ENCODE data around the gene GRM1. TPM values are rescaled to one million over a fixed set of nuclear protein-coding genes. Genes with fewer than 3 reads are reported as not detected.

GRM1 gene
- total RNA-seq, 1 experiment from 2014 or later, result not detected

DNA sequence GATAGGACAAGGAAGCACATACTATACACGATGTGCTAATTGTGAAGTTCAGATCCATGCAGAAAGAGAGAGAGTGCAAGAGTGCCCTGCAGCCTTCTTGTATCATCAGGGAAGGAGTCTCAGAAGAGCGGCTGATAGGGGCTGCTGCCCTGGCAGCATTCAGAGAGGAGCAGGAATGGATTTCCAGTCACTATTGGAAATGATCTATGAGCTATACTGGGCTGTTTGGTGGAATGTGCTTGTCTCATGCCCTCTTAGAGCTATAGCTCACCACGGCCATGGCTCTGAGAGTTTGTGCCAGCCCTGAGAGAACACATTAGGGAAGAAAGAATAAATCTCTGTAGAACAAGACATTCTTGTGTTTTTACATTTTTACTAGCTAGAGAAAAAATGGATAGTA lies 302.2 kb downstream of the GRM1 start:
- Histone ChIP-seq H3K27ac (no peak overlapping the region), H3K4me1 (no peaks in the 10 kb centered on the region), H3K4me3 (no peak overlapping the region), H3K9me3 (replicated peaks) (no peaks in the 10 kb centered on the region), H3K27me3 (no peaks in the 10 kb centered on the region), H3K36me3 (no peaks in the 10 kb centered on the region)
- no peak for DNase-seq

GRCh38 chr6:146335336-146335735 lies 306.5 kb downstream of the GRM1 start:
- DNase-seq, result no peak
- Histone ChIP-seq H3K4me3 (no peak overlapping the region), H3K9me3 (replicated peaks) (no peaks in the 10 kb centered on the region), H3K4me1 (no peaks in the 10 kb centered on the region), H3K27me3 (no peaks in the 10 kb centered on the region), H3K27ac (no peak overlapping the region), H3K36me3 (no peaks in the 10 kb centered on the region)

- H3K27me3 ChIP-seq, result no peaks in the 10 kb centered on the region
- no peaks in the 10 kb centered on the region for H3K36me3 ChIP-seq
- H3K4me1 ChIP-seq, result no peaks in the 10 kb centered on the region
- no peak for DNase-seq
- no peaks in the 10 kb centered on the region for H3K9me3 ChIP-seq (replicated peaks)
- no peak overlapping the region for H3K4me3 ChIP-seq
- H3K27ac ChIP-seq, result no peak overlapping the region
These were observed 307.3 kb downstream of the GRM1 start for GRCh38 chr6:146336191-146336590.

- Histone ChIP-seq H3K4me1 (no peaks in the 10 kb centered on the region), H3K27ac (no peak overlapping the region), H3K4me3 (no peak overlapping the region), H3K36me3 (no peaks in the 10 kb centered on the region), H3K27me3 (no peaks in the 10 kb centered on the region), H3K9me3 (replicated peaks) (no peaks in the 10 kb centered on the region)
- no peak for DNase-seq
These were observed 308.5 kb downstream of the GRM1 start for GRCh38 chr6:146337376-146337775.

DNA sequence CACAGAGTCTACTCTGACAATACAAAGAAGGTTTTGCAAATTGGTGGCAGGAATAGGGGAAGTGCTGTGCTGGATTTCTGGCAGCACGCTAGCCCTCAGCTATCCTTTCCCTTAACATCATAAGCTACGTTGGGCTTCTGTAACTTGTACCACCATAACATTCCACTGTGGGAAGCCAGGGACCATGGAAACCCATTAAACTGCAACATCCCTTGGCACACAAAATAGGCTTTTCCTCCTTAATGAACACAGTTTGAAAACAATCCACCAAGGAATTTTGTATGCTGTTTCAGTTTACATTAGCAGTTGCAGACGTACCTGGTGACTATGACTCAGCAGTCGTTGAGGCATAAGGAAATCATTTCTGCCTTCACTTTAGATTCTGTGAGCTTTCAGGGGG lies 310.9 kb downstream of the GRM1 start:
- no peak for DNase-seq
- no peaks in the 10 kb centered on the region for H3K9me3 ChIP-seq (replicated peaks)
- H3K4me3 ChIP-seq, result no peak overlapping the region
- H3K27ac ChIP-seq, result no peak overlapping the region
- H3K27me3 ChIP-seq, result no peaks in the 10 kb centered on the region
- H3K4me1 ChIP-seq, result no peaks in the 10 kb centered on the region
- no peaks in the 10 kb centered on the region for H3K36me3 ChIP-seq

DNA sequence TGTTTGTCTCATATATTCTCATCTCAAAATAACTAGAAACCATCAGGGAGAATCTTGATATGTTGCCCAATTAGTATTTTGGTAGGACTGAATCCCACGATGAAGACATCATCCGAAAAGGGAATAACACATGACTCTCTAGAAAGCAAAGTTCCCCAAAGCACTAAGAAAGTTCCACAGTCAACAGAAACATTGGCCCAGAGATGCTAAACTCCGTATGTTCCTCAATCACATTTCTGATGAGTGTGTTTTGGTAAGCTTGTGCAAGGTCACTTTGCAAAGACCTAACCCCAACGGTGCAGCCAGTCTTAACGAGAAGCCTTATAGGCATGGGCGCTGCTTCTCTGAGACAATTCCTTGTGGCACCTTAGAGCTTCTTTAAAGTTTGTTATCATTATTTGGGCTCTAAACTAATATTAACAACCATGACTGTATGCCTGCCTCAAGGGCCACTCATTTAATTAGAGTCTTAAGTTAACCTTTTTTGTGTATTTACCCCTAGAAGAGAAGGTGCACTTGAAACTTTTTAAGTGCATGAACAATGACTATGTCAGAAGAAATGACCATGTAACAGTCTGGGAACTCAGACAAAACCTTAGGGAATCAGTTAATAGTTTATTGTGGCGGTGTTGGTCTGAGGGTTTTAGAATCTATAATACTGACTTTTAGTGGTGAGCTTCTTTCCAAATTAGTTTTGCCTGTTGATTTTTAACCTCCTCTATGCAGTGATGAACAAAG lies 312.8 kb downstream of the GRM1 start:
- no peak overlapping the region for H3K27ac ChIP-seq
- no peaks in the 10 kb centered on the region for H3K27me3 ChIP-seq
- no peaks in the 10 kb centered on the region for H3K9me3 ChIP-seq (replicated peaks)
- H3K36me3 ChIP-seq, result no peaks in the 10 kb centered on the region
- DNase-seq, result no peak
- no peaks in the 10 kb centered on the region for H3K4me1 ChIP-seq
- no peak overlapping the region for H3K4me3 ChIP-seq

- Histone ChIP-seq H3K36me3 (no peaks in the 10 kb centered on the region), H3K4me1 (no peaks in the 10 kb centered on the region), H3K9me3 (replicated peaks) (no peaks in the 10 kb centered on the region), H3K27ac (no peak overlapping the region), H3K4me3 (no peak overlapping the region), H3K27me3 (no peaks in the 10 kb centered on the region)
- DNase-seq, result no peak
These were observed 316.7 kb downstream of the GRM1 start for GRCh38 chr6:146345598-146345997.

- H3K27ac ChIP-seq, result no peak overlapping the region
- no peaks in the 10 kb centered on the region for H3K4me1 ChIP-seq
- no peaks in the 10 kb centered on the region for H3K9me3 ChIP-seq (replicated peaks)
- DNase-seq, result no peak
- H3K27me3 ChIP-seq, result no peaks in the 10 kb centered on the region
- H3K36me3 ChIP-seq, result no peaks in the 10 kb centered on the region
- H3K4me3 ChIP-seq, result no peak overlapping the region
These were observed 318.2 kb downstream of the GRM1 start for GRCh38 chr6:146347090-146347489.

GRCh38 chr6:146347690-146348089 lies 318.8 kb downstream of the GRM1 start:
- Histone ChIP-seq H3K27ac (no peak overlapping the region), H3K9me3 (replicated peaks) (no peaks in the 10 kb centered on the region), H3K4me1 (no peaks in the 10 kb centered on the region), H3K27me3 (no peaks in the 10 kb centered on the region), H3K36me3 (no peaks in the 10 kb centered on the region), H3K4me3 (no peak overlapping the region)
- no peak for DNase-seq

DNA sequence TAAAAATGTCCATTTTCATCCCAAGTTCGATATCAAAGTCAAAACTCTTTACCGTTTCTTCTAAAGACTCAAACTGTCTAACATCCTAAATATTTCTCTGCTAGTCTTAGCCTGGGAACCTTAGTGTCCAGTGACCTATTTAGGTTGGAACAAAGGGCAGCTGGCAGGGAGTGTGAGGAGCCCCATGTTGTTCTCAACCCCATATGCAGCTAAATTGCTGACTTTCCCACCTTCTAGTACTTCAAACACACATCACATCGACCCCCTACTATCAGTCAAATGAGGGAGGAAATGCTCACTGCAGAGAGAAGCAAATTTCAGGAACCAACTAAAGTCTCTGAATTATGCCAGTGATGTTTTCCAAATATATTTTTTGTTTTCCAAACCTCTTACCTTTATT lies 322.2 kb downstream of the GRM1 start:
- Histone ChIP-seq H3K27ac (no peak overlapping the region), H3K9me3 (replicated peaks) (no peaks in the 10 kb centered on the region), H3K27me3 (no peaks in the 10 kb centered on the region), H3K4me3 (no peak overlapping the region), H3K36me3 (no peaks in the 10 kb centered on the region), H3K4me1 (no peaks in the 10 kb centered on the region)
- DNase-seq, result no peak

DNA sequence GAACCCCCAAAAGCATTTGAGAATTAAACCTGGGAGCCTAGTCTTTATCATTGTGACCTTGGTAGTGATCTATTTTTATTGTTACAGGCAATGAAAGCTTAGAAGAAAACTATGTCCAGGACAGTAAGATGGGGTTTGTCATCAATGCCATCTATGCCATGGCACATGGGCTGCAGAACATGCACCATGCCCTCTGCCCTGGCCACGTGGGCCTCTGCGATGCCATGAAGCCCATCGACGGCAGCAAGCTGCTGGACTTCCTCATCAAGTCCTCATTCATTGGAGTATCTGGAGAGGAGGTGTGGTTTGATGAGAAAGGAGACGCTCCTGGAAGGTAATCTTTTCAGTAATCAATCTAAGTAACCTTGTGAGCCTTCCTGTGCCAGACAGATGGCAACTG lies 323.3 kb downstream of the GRM1 start:
- Histone ChIP-seq H3K27ac (no peak overlapping the region), H3K27me3 (no peaks in the 10 kb centered on the region)

GRCh38 chr6:146354451-146354850 lies 325.6 kb downstream of the GRM1 start:
- DNase-seq, result no peak
- Histone ChIP-seq H3K27ac (no peak overlapping the region), H3K27me3 (no peaks in the 10 kb centered on the region), H3K4me3 (no peak overlapping the region), H3K4me1 (no peaks in the 10 kb centered on the region), H3K9me3 (replicated peaks) (no peaks in the 10 kb centered on the region), H3K36me3 (no peaks in the 10 kb centered on the region)

More for the DNA sequence above, 323.3 kb downstream of the GRM1 start:
- Histone ChIP-seq H3K9me3 (replicated peaks) (no peaks in the 10 kb centered on the region), H3K4me3 (no peak overlapping the region), H3K4me1 (no peaks in the 10 kb centered on the region), H3K36me3 (no peaks in the 10 kb centered on the region)
- no peak for DNase-seq

DNA sequence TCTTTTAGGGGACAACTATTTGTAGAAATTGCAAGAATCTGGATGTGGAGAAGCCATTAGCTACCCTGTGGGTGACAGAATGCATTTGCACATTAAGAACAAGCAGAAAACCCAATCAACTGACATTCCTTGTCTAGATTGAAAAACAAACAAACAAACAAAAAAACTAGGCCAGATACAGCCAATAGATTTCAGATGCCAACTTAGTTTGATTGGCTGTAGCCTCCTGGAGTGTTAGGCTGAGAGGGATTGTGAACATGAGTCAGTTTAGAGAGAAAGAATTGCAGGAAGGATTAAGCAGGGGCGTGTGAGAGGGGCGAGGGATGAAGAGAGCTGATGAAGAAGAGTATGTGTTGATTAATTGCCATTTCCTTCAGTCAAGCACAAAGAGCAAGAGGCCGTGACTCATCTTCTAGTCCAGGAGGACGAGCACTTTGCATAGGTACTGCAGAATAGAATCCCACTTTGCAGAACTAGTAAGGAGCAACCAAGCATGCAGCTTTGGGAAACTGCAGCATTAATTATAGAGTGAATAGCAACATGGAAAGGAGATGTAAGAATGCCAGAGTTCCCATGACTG lies 326.7 kb downstream of the GRM1 start:
- no peak for DNase-seq
- no peak overlapping the region for H3K27ac ChIP-seq
- H3K27me3 ChIP-seq, result no peaks in the 10 kb centered on the region
- no peaks in the 10 kb centered on the region for H3K4me1 ChIP-seq
- H3K9me3 ChIP-seq (replicated peaks), result no peaks in the 10 kb centered on the region
- no peak overlapping the region for H3K4me3 ChIP-seq
- no peaks in the 10 kb centered on the region for H3K36me3 ChIP-seq

DNA sequence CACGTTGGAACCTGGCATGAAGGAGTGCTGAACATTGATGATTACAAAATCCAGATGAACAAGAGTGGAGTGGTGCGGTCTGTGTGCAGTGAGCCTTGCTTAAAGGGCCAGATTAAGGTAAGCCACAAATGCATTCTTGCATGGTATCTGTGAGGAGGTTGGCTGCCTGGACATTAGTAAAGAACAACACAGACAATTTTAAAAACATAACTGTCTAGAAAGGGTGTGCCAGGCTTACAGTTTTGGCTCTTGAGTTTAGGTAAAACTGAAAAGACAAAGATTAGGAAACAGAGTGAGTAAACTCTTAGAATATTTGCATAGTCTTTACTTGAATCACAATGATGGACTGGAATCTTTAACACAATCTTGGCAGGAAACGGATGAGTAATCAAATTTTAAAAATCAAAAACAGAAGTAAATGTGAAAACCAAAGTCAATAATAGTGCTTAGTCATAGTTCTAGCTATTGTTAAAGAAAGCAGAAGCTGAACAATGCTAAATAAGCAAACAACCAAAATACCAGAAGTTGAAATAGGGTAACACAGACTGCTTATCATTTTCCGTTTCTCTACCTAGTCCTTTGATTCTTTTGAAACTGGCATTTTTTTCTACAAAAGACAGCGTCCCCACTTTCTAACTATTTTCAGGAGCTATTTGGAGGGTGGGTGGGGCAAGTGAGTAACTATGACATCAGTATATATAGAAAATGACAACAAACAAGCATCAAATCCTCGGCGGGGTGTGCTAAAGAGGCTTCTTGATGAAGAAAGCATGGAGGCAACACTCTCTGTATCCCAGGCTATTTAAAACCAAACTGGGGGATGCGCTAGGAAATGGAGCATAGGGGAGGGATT lies 328.9 kb downstream of the GRM1 start:
- no peak overlapping the region for H3K27ac ChIP-seq
- DNase-seq, result no peak
- no peaks in the 10 kb centered on the region for H3K36me3 ChIP-seq
- no peak overlapping the region for H3K4me3 ChIP-seq
- no peaks in the 10 kb centered on the region for H3K4me1 ChIP-seq
- no peaks in the 10 kb centered on the region for H3K9me3 ChIP-seq (replicated peaks)
- H3K27me3 ChIP-seq, result no peaks in the 10 kb centered on the region

- Histone ChIP-seq H3K27me3 (no peaks in the 10 kb centered on the region), H3K27ac (no peak overlapping the region), H3K9me3 (replicated peaks) (no peaks in the 10 kb centered on the region), H3K4me3 (no peak overlapping the region), H3K4me1 (no peaks in the 10 kb centered on the region), H3K36me3 (no peaks in the 10 kb centered on the region)
- DNase-seq, result no peak
These were observed 329.7 kb downstream of the GRM1 start for GRCh38 chr6:146358431-146359046.

Measured in SJCRH30 (cell line).